Right cardiac atrium (tissue), 5 donors: ENCODE results near the gene AACS. TPM values are rescaled to one million over a fixed set of nuclear protein-coding genes. Genes with fewer than 3 reads are reported as not detected.
A peak's percentile ranks its signal among the peaks of the same experiment; 100 is the strongest.
"Not testable (repeated sequence)": the region's sequence is repeated elsewhere in the genome, so short reads cannot be mapped to it uniquely, and the experiment has no call there.

ENCODE experiments used
- ATAC-seq, 2 donors: fragments of 200-7000 bp; cut with Tn5 transposase; one replicate each; pipeline versions ENCODE4 v1.8.0 to v1.9.1; 2020; ENCODE audit warnings: moderate library complexity in 2 of 2, mild to moderate bottlenecking in 1 of 2
- DNase-seq, 3 donors: peaks; one replicate each; pipeline ENCODE4 v3.0.0-alpha.2; 2020
- H3K27ac ChIP-seq: one replicate; pipeline ENCODE4 v1.5.1; 2013; ENCODE audit warnings: mild to moderate bottlenecking, low read length, control low read depth, moderate library complexity
- H3K27me3 ChIP-seq: one replicate; pipeline ENCODE4 v1.6.1; 2013; ENCODE audit not compliant: control insufficient read depth, insufficient read depth
- H3K4me1 ChIP-seq: one replicate; pipeline ENCODE4 v1.6.1; 2013; ENCODE audit warnings: low read length; ENCODE audit not compliant: control insufficient read depth, insufficient read depth
- H3K4me3 ChIP-seq: one replicate; pipeline ENCODE4 v1.5.1; 2013; ENCODE audit warnings: low read length, control low read depth
- H3K9me3 ChIP-seq: one replicate; pipeline ENCODE4 v1.6.1; 2013; ENCODE audit warnings: low read length; ENCODE audit not compliant: control insufficient read depth
- WGBS: extraction: QIAGEN DNeasy Blood & Tissue Kit; methylation state at CpG from one replicate; pipeline ENCODE4 v1.1.7; 2013; 5-methylcytosine and 5-hydroxymethylcytosine counted together
- intact Hi-C, 4 donors: fragments of 100-400 bp; cut with DNase I; formaldehyde crosslinking; loops; one replicate each; pipeline versions ENCODE4 v1.11.0 to v1.14.0; 2022 to 2023
- polyA plus RNA-seq: library from polyadenylated mRNA; stranded (reverse); fragments of 200-250 nt; gene quantifications from one replicate; pipeline ENCODE4 v1.2.3, GENCODE V29; 2013
- total RNA-seq, 4 donors: library from RNA; stranded (reverse); fragmentation: NEBNext Ultra II Directional; extraction: Animal tissue kit (Norgen Biotek cat#: 25700); gene quantifications; one replicate each; pipeline ENCODE4 v1.2.1, GENCODE V29; 2021
- donor health status: healthy with polysubstance abuse.
- donor health status: DM: no; HTN: yes; CAD: no.
- donor health status: DM: no; HTN: no; CAD: no.
- donor health status: DM: no; HTN: yes; CAD: no; lungs with severe emphysema.
- donor health status: DM: yes; HTN: yes; CAD: no.

AACS gene
- total and polyA plus RNA-seq, 5 donors = 11.1 to 12.4 (median 11.2) TPM

- Histone ChIP-seq H3K27me3 (no peaks in the 10 kb centered on the region), H3K4me3 (no peak overlapping the region), H3K4me1 (no peaks in the 10 kb centered on the region), H3K27ac (no peak overlapping the region), H3K9me3 (peaks cover 1% of the 10 kb centered on the region)
- no peak for ATAC-seq
- WGBS = 91% methylated on average over 8 of the region's 8 CpGs
- intact Hi-C loops = no loop called here
- DNase-seq = no peak
Measured at GRCh38 chr12:125028106-125028505, 37.1 kb upstream of the AACS start.

- Histone ChIP-seq H3K4me1 (no peaks in the 10 kb centered on the region), H3K4me3 (no peak overlapping the region), H3K9me3 (no peaks in the 10 kb centered on the region), H3K27me3 (no peaks in the 10 kb centered on the region), H3K27ac (no peak overlapping the region)
- intact Hi-C loops = no loop called here
- WGBS = 73% methylated on average over 7 of the region's 7 CpGs
- DNase-seq (no peak), ATAC-seq (no peak)
Measured at GRCh38 chr12:125029761-125030358, 35.4 kb upstream of the AACS start.

- H3K9me3 ChIP-seq, H3K4me3 ChIP-seq, H3K4me1 ChIP-seq, intact Hi-C loops, DNase-seq, H3K27me3 ChIP-seq, H3K27ac ChIP-seq, ATAC-seq: not testable (repeated sequence)
- 67% methylated on average over 9 of the region's 9 CpGs for WGBS
Measured at GRCh38 chr12:125031471-125031870, 33.8 kb upstream of the AACS start.

GRCh38 chr12:125032466-125033152, 32.6 kb upstream of the AACS start:
- WGBS = 84% methylated on average over 19 of the region's 19 CpGs
- H3K27ac ChIP-seq = no peak overlapping the region
- DNase-seq = no peak
- no peaks in the 10 kb centered on the region for H3K9me3 ChIP-seq
- no peak overlapping the region for H3K4me3 ChIP-seq
- ATAC-seq = no peak
- no peaks in the 10 kb centered on the region for H3K4me1 ChIP-seq
- intact Hi-C loops = no loop called here
- H3K27me3 ChIP-seq = no peaks in the 10 kb centered on the region

- no peaks in the 10 kb centered on the region for H3K9me3 ChIP-seq
- H3K4me3 ChIP-seq = no peak overlapping the region
- H3K27ac ChIP-seq = no peak overlapping the region
- no peak for DNase-seq
- no peaks in the 10 kb centered on the region for H3K27me3 ChIP-seq
- intact Hi-C loops = no loop called here
- no peaks in the 10 kb centered on the region for H3K4me1 ChIP-seq
- WGBS = 84% methylated on average over 9 of the region's 9 CpGs
- ATAC-seq = no peak
Measured at GRCh38 chr12:125033288-125033687, 31.9 kb upstream of the AACS start.

GRCh38 chr12:125038976-125039625, 26.1 kb upstream of the AACS start:
- no peaks in the 10 kb centered on the region for H3K9me3 ChIP-seq
- DNase-seq = no peak
- H3K27me3 ChIP-seq = no peaks in the 10 kb centered on the region
- H3K4me3 ChIP-seq = no peak overlapping the region
- ATAC-seq = no peak
- WGBS = 57% methylated on average over 6 of the region's 6 CpGs
- no peak overlapping the region for H3K27ac ChIP-seq
- intact Hi-C loops = no loop called here
- H3K4me1 ChIP-seq = no peaks in the 10 kb centered on the region

- DNase-seq = no peak
- H3K27me3 ChIP-seq = no peaks in the 10 kb centered on the region
- H3K4me3 ChIP-seq = peak overlapping the region; percentile 29
- H3K9me3 ChIP-seq = no peaks in the 10 kb centered on the region
- intact Hi-C loops = no loop called here
- no peak for ATAC-seq
- H3K27ac ChIP-seq = peak overlapping the region; percentile 22
- no peaks in the 10 kb centered on the region for H3K4me1 ChIP-seq
- 46% methylated on average over 15 of the region's 15 CpGs for WGBS
Measured at GRCh38 chr12:125049093-125049458, 16.2 kb upstream of the AACS start.

GRCh38 chr12:125050446-125050845, 14.8 kb upstream of the AACS start:
- H3K27me3 ChIP-seq = no peaks in the 10 kb centered on the region
- 87% methylated on average over 10 of the region's 10 CpGs for WGBS
- intact Hi-C loops = no loop called here
- no peak for ATAC-seq
- H3K9me3 ChIP-seq = no peaks in the 10 kb centered on the region
- H3K4me3 ChIP-seq = no peak overlapping the region
- H3K27ac ChIP-seq = no peak overlapping the region
- H3K4me1 ChIP-seq = no peaks in the 10 kb centered on the region
- no peak for DNase-seq

- no peak overlapping the region for H3K27ac ChIP-seq
- intact Hi-C loops = no loop called here
- no peaks in the 10 kb centered on the region for H3K4me1 ChIP-seq
- DNase-seq = no peak
- no peaks in the 10 kb centered on the region for H3K27me3 ChIP-seq
- H3K9me3 ChIP-seq = no peaks in the 10 kb centered on the region
- WGBS = 74% methylated on average over 3 of the region's 3 CpGs
- H3K4me3 ChIP-seq = no peak overlapping the region
- ATAC-seq = no peak
Measured at GRCh38 chr12:125050868-125051267, 14.4 kb upstream of the AACS start.

- H3K4me1 ChIP-seq = no peaks in the 10 kb centered on the region
- no peak for ATAC-seq
Measured at GRCh38 chr12:125053821-125054220, 11.4 kb upstream of the AACS start.

GRCh38 chr12:125055591-125055990, 9.6 kb upstream of the AACS start:
- Histone ChIP-seq H3K27ac (no peak overlapping the region), H3K9me3 (no peaks in the 10 kb centered on the region), H3K27me3 (no peaks in the 10 kb centered on the region), H3K4me1 (no peaks in the 10 kb centered on the region), H3K4me3 (no peak overlapping the region)
- 85% methylated on average over 9 of the region's 9 CpGs for WGBS
- no peak for ATAC-seq
- intact Hi-C loops = no loop called here
- DNase-seq = no peak

More at GRCh38 chr12:125053821-125054220, 11.4 kb upstream of the AACS start:
- H3K27ac ChIP-seq = no peak overlapping the region
- no peaks in the 10 kb centered on the region for H3K9me3 ChIP-seq
- intact Hi-C loops = no loop called here
- no peaks in the 10 kb centered on the region for H3K27me3 ChIP-seq
- WGBS = 56% methylated on average over 8 of the region's 8 CpGs
- H3K4me3 ChIP-seq = no peak overlapping the region
- no peak for DNase-seq
